ENCODE results near the gene CHPT1.
"Not testable (repeated sequence)": the region's sequence is repeated elsewhere in the genome, so short reads cannot be mapped to it uniquely, and the experiment has no call there.

CHPT1 gene

GRCh38 chr12:101697197-101697929 lies at the start of gene CHPT1:
TSS of gene CHPT1 (plus strand) at chr12:101697640. CDS start at chr12:101697862, 222 bp downstream.
- peak; percentile 23 for DNase-seq (ENCODE audit: low read depth, low spot score)

GRCh38 chr12:101647711-101648110 lies 49.7 kb upstream of the CHPT1 start:
- no peak for DNase-seq (ENCODE audit: low read depth, low spot score)

- DNase-seq (ENCODE audit: low read depth, low spot score) = no peak
Observed at GRCh38 chr12:101648195-101648594, 49.2 kb upstream of the CHPT1 start.

GRCh38 chr12:101650346-101651117 lies 46.9 kb upstream of the CHPT1 start:
- no peak for DNase-seq (ENCODE audit: low read depth, low spot score)

- DNase-seq (ENCODE audit: low read depth, low spot score) = no peak
Observed at GRCh38 chr12:101653030-101653429, 44.4 kb upstream of the CHPT1 start.

GRCh38 chr12:101653503-101653902 lies 43.9 kb upstream of the CHPT1 start:
- DNase-seq (ENCODE audit: low read depth, low spot score) = no peak

- no peak for DNase-seq (ENCODE audit: low read depth, low spot score)
Observed at GRCh38 chr12:101654442-101654841, 43.0 kb upstream of the CHPT1 start.

- no peak for DNase-seq (ENCODE audit: low read depth, low spot score)
Observed at GRCh38 chr12:101655393-101655792, 42.0 kb upstream of the CHPT1 start.

GRCh38 chr12:101660662-101661061 lies 36.8 kb upstream of the CHPT1 start:
- DNase-seq (ENCODE audit: low read depth, low spot score) = not testable (repeated sequence)

- DNase-seq (ENCODE audit: low read depth, low spot score) = no peak
Observed at GRCh38 chr12:101663298-101663697, 34.1 kb upstream of the CHPT1 start.

GRCh38 chr12:101664992-101665391 lies 32.4 kb upstream of the CHPT1 start:
- DNase-seq (ENCODE audit: low read depth, low spot score) = no peak

GRCh38 chr12:101666052-101666728 lies 31.2 kb upstream of the CHPT1 start:
- DNase-seq (ENCODE audit: low read depth, low spot score) = no peak

GRCh38 chr12:101667591-101667990 lies 29.8 kb upstream of the CHPT1 start:
- no peak for DNase-seq (ENCODE audit: low read depth, low spot score)

- DNase-seq (ENCODE audit: low read depth, low spot score) = no peak
Observed at GRCh38 chr12:101670007-101670671, 27.3 kb upstream of the CHPT1 start.

- no peak for DNase-seq (ENCODE audit: low read depth, low spot score)
Observed at GRCh38 chr12:101671157-101671791, 26.2 kb upstream of the CHPT1 start.

- no peak for DNase-seq (ENCODE audit: low read depth, low spot score)
Observed at GRCh38 chr12:101671833-101672232, 25.6 kb upstream of the CHPT1 start.

GRCh38 chr12:101675555-101675954 lies 21.9 kb upstream of the CHPT1 start:
- no peak for DNase-seq (ENCODE audit: low read depth, low spot score)

GRCh38 chr12:101676497-101676896 lies 20.9 kb upstream of the CHPT1 start:
- not testable (repeated sequence) for DNase-seq (ENCODE audit: low read depth, low spot score)

- no peak for DNase-seq (ENCODE audit: low read depth, low spot score)
Observed at GRCh38 chr12:101678081-101678480, 19.4 kb upstream of the CHPT1 start.

GRCh38 chr12:101680240-101680639 lies 17.2 kb upstream of the CHPT1 start:
- no peak for DNase-seq (ENCODE audit: low read depth, low spot score)

GRCh38 chr12:101680647-101681046 lies 16.8 kb upstream of the CHPT1 start:
- no peak for DNase-seq (ENCODE audit: low read depth, low spot score)

Measured in iPS DF 19.7 (cell line).